Measurements from ENCODE around the gene SNX8. TPM values are rescaled to one million over a fixed set of nuclear protein-coding genes. Genes with fewer than 3 reads are reported as not detected.

The SNX8 gene
- total and polyA plus RNA-seq, 2 of the 13 experiments (the other 11 are each of a cell fraction or from before 2014, with no cell fraction given), result 20.6 to 45.2 TPM

GRCh38 chr7:2314209-2314955 lies at the start of gene SNX8 (continued):
- TF ChIP-seq ZMAT3 (CRISPR knock-in tag; conservative IDR thresholded peaks at IDR 0.05) (0 out of 2 replicates have a peak, but pooled peaks have one; percentile 58), PAX8 (CRISPR knock-in tag; IDR thresholded peaks at IDR 0.05; ENCODE audit: borderline replicate concordance) (no peak), FOXO1 (CRISPR knock-in tag; IDR thresholded peaks at IDR 0.05) (no peak), PAXIP1 (CRISPR knock-in tag; conservative IDR thresholded peaks at IDR 0.05) (0 out of 2 replicates have a peak, but pooled peaks have one; percentile 15), TRAFD1 (CRISPR knock-in tag; IDR thresholded peaks at IDR 0.05; ENCODE audit: borderline replicate concordance) (no peak), KMT2A (CRISPR knock-in tag; IDR thresholded peaks at IDR 0.05) (no peak), ZBTB3 (CRISPR knock-in tag; IDR thresholded peaks at IDR 0.05; ENCODE audit: borderline replicate concordance, low read depth) (no peak), FOXA1 (IDR thresholded peaks at IDR 0.05) (no peak), FOXA1 (CRISPR knock-in tag; IDR thresholded peaks at IDR 0.05) (no peak), ZNF572 (CRISPR knock-in tag; IDR thresholded peaks at IDR 0.05) (no peak), NFE2L2 (IDR thresholded peaks at IDR 0.05; ENCODE audit: low read length) (no peak), GTF3A (CRISPR knock-in tag; conservative IDR thresholded peaks at IDR 0.05) (no peak), ZBTB20 (CRISPR knock-in tag; IDR thresholded peaks at IDR 0.05; ENCODE audit: borderline replicate concordance, low read depth) (no peak), ZNF17 (CRISPR knock-in tag; IDR thresholded peaks at IDR 0.05) (no peak), PHF8 (CRISPR knock-in tag; IDR thresholded peaks at IDR 0.05) (no peak)
- TF ChIP-seq, protein P1, sequence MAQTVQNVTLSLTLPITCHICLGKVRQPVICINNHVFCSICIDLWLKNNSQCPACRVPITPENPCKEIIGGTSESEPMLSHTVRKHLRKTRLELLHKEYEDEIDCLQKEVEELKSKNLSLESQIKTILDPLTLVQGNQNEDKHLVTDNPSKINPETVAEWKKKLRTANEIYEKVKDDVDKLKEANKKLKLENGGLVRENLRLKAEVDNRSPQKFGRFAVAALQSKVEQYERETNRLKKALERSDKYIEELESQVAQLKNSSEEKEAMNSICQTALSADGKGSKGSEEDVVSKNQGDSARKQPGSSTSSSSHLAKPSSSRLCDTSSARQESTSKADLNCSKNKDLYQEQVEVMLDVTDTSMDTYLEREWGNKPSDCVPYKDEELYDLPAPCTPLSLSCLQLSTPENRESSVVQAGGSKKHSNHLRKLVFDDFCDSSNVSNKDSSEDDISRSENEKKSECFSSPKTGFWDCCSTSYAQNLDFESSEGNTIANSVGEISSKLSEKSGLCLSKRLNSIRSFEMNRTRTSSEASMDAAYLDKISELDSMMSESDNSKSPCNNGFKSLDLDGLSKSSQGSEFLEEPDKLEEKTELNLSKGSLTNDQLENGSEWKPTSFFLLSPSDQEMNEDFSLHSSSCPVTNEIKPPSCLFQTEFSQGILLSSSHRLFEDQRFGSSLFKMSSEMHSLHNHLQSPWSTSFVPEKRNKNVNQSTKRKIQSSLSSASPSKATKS (CRISPR knock-in tag; IDR thresholded peaks at IDR 0.05), result no peak
- TF ChIP-seq, protein P2, sequence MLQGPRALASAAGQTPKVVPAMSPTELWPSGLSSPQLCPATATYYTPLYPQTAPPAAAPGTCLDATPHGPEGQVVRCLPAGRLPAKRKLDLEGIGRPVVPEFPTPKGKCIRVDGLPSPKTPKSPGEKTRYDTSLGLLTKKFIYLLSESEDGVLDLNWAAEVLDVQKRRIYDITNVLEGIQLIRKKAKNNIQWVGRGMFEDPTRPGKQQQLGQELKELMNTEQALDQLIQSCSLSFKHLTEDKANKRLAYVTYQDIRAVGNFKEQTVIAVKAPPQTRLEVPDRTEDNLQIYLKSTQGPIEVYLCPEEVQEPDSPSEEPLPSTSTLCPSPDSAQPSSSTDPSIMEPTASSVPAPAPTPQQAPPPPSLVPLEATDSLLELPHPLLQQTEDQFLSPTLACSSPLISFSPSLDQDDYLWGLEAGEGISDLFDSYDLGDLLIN (CRISPR knock-in tag; IDR thresholded peaks at IDR 0.05; ENCODE audit: borderline replicate concordance), result no peak
- TF ChIP-seq, protein P3, sequence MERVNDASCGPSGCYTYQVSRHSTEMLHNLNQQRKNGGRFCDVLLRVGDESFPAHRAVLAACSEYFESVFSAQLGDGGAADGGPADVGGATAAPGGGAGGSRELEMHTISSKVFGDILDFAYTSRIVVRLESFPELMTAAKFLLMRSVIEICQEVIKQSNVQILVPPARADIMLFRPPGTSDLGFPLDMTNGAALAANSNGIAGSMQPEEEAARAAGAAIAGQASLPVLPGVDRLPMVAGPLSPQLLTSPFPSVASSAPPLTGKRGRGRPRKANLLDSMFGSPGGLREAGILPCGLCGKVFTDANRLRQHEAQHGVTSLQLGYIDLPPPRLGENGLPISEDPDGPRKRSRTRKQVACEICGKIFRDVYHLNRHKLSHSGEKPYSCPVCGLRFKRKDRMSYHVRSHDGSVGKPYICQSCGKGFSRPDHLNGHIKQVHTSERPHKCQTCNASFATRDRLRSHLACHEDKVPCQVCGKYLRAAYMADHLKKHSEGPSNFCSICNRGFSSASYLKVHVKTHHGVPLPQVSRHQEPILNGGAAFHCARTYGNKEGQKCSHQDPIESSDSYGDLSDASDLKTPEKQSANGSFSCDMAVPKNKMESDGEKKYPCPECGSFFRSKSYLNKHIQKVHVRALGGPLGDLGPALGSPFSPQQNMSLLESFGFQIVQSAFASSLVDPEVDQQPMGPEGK (CRISPR knock-in tag; IDR thresholded peaks at IDR 0.05), result peak; percentile 43

All from HepG2 (cell line).